ENCODE measurements around the gene NARF. TPM values are rescaled to one million over a fixed set of nuclear protein-coding genes. Genes with fewer than 3 reads are reported as not detected.
"Not testable (repeated sequence)": the region's sequence is repeated elsewhere in the genome, so short reads cannot be mapped to it uniquely, and the experiment has no call there.

Gene NARF
- total RNA-seq, 3 donors from 2014 or later = 31.9 to 59.5 (median 44.9) TPM

DNA sequence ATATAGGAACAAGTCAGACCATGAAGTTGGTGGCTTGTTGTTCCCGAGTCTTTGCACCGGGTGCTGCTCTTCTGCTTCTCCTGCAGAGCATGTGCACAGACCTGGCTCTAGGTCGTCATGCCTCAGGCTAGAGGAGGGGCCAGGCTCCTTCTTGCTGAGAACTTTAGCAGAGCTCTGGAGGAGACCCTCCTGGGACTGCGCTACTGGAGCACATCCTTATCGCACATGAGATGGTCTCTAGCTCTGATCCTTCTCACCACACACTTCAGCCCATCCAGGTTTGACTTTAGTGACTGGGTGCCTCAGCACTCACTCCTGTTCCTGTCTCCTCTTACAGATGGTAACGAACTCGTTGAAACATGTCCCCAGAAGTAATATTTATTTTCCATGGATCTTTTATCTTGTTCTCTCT lies 75.9 kb downstream of the NARF start:
- Histone ChIP-seq H3K4me3 (no peak overlapping the region), H3K36me3 (no peaks in the 10 kb centered on the region), H3K27me3 (no peaks in the 10 kb centered on the region), H3K4me1 (peaks cover 5 to 18% of the 10 kb centered on the region in 2 donors), H3K9me3 (no peaks in the 10 kb centered on the region), H3K27ac (peak overlapping the region; percentile 92 to 94)
- no peak for TF ChIP-seq POLR2AphosphoS5 (IDR thresholded peaks at IDR 0.05)
- TF ChIP-seq POLR2A (IDR thresholded peaks at IDR 0.05) = no peak
- TF ChIP-seq, protein P1, sequence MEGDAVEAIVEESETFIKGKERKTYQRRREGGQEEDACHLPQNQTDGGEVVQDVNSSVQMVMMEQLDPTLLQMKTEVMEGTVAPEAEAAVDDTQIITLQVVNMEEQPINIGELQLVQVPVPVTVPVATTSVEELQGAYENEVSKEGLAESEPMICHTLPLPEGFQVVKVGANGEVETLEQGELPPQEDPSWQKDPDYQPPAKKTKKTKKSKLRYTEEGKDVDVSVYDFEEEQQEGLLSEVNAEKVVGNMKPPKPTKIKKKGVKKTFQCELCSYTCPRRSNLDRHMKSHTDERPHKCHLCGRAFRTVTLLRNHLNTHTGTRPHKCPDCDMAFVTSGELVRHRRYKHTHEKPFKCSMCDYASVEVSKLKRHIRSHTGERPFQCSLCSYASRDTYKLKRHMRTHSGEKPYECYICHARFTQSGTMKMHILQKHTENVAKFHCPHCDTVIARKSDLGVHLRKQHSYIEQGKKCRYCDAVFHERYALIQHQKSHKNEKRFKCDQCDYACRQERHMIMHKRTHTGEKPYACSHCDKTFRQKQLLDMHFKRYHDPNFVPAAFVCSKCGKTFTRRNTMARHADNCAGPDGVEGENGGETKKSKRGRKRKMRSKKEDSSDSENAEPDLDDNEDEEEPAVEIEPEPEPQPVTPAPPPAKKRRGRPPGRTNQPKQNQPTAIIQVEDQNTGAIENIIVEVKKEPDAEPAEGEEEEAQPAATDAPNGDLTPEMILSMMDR (IDR thresholded peaks at IDR 0.05) = no peak
- intact Hi-C loops (cut with DNase I; ENCODE audit: low total_unique reads) = loop anchor here (5.0 kb wide), 1 partner anchor 1217 kb away; no protein-coding TSS in a partner anchor
- DNase-seq (ENCODE audit: low spot score in 2 of 2) = no peak

DNA sequence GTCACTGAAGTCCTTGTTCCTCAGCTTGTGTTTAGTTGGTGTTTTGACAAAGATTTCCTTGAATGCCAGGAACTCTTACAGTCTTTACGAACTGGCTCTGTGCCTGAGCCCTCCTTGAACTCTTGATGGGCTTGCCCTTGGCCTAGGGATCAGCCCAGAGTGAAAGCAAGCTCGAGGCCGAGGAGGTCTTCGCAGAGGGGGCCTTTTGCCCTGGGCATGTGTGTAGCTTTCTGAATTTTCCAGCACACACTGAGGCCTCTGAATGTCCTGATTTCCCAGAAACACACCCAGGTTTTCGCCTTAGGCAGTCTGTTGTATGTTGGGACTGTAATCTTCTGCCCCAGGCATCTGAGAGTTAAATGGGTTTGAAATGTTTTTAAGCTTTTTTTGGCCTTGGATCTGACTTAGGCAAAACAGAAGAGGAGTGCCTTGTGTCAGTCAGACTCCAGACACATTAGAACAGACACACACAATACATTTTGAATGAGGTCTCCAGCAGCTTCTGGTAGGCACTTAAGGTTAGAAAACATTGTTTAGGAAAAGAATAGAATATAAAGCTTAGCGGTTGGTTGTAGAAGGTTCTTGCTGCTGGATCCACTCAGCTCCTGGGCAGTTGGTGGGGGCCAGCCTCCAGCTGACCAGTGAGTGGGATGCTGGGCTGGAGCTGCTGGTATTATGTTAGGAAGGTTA lies 78.1 kb downstream of the NARF start:
- no peaks in the 10 kb centered on the region for H3K36me3 ChIP-seq
- no peaks in the 10 kb centered on the region for H3K27me3 ChIP-seq
- H3K9me3 ChIP-seq = no peaks in the 10 kb centered on the region
- H3K4me3 ChIP-seq = peak overlapping the region in 2 of 3 donors; percentile 8 to 43
- DNase-seq (ENCODE audit: low spot score in 2 of 2) = no peak
- TF ChIP-seq, protein P1 (IDR thresholded peaks at IDR 0.05) = no peak
- peak in 2 of 3 donors; percentile 5 to 28 for TF ChIP-seq POLR2AphosphoS5 (IDR thresholded peaks at IDR 0.05)
- intact Hi-C loops (cut with DNase I; ENCODE audit: low total_unique reads) = no loop called here
- peak overlapping the region; percentile 92 to 94 for H3K27ac ChIP-seq
- H3K4me1 ChIP-seq = peaks cover 5 to 12% of the 10 kb centered on the region in 2 donors

DNA sequence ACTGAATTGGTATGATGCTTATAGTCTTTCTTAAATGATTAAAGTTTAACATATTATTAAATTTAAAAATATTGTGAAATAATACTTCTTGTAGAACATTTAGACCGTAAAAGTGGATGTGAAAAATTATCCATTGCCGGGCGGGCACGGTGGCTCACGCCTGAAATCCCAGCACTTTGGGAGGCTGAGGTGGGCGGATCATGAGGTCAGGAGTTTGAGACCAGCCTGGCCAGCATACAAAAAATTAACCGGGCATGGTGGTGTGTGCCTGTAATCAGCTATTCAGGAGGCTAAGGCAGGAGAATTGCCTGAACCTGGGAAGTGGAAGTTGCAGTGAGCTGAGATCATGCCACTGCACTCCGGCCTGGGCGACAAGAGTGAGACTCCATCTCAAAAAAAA lies 78.7 kb downstream of the NARF start:
- Histone ChIP-seq H3K27ac (peak overlapping the region; percentile 92 to 94), H3K4me3 (peak overlapping the region in 1 of 3 donors; percentile 43), H3K4me1 (peaks cover 5 to 12% of the 10 kb centered on the region in 2 donors)
- H3K36me3 ChIP-seq; H3K9me3 ChIP-seq; intact Hi-C loops (cut with DNase I; ENCODE audit: low total_unique reads); DNase-seq (ENCODE audit: low spot score in 2 of 2); H3K27me3 ChIP-seq: not testable (repeated sequence)

DNA sequence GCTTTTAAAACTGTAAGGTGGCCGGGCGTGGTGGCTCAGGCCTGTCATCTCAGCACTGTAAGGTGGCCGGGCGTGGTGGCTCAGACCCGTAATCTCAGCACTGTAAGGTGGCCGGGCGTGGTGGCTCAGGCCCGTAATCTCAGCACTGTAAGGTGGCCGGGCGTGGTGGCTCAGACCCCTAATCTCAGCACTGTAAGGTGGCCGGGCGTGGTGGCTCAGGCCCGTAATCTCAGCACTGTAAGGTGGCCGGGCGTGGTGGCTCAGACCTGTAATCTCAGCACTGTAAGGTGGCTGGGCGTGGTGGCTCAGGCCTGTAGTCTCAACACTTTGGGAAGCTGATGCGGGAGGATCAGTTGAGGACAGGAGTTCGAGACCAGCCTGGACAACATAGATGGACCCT lies 80.5 kb downstream of the NARF start:
- Histone ChIP-seq H3K4me1 (peaks cover 5 to 12% of the 10 kb centered on the region in 2 donors), H3K27ac (peak overlapping the region; percentile 92 to 94)
- H3K36me3 ChIP-seq; H3K27me3 ChIP-seq; H3K9me3 ChIP-seq; H3K4me3 ChIP-seq; intact Hi-C loops (cut with DNase I; ENCODE audit: low total_unique reads); DNase-seq (ENCODE audit: low spot score in 2 of 2): not testable (repeated sequence)

Other genes with a start within 250 kb of the NARF start
- gene CCDC57, start 245.9 kb upstream of the NARF start, total RNA-seq = 10 to 100 TPM; 13.4 to 56.9 (median 52.8) TPM
- gene SLC16A3, start 229.7 kb upstream of the NARF start, total RNA-seq = 10 to 100 TPM; 10.2 to 22.6 (median 17.3) TPM
- 10 to 100 TPM; 50.7 to 85.9 (median 75.2) TPM for gene CSNK1D, start 185.0 kb upstream of the NARF start, total RNA-seq
- gene CD7, start 141.1 kb upstream of the NARF start, total RNA-seq = 1 to 10 TPM in 2 of 3 donors, not detected in 1; 1.3 to 1.8 TPM
- 10 to 100 TPM; 11.5 to 23.9 (median 16.2) TPM for gene SECTM1, start 125.0 kb upstream of the NARF start, total RNA-seq
- gene TEX19, start 99.5 kb upstream of the NARF start, total RNA-seq = not detected
- under 1 TPM in 1 of 3 donors, not detected in 2; 0.33 TPM for gene UTS2R, start 87.0 kb upstream of the NARF start, total RNA-seq
- 100 to 1,000 TPM in 1 of 3 donors, 10 to 100 TPM in 2; 48.2 to 157 (median 68.2) TPM for gene HEXD, start 40.4 kb upstream of the NARF start, total RNA-seq
- gene OGFOD3, start 40.2 kb upstream of the NARF start, total RNA-seq = 10 to 100 TPM; 26.3 to 32.8 (median 28.5) TPM
- 10 to 100 TPM; 54.7 to 71.4 (median 61.9) TPM for gene CYBC1, start 8.0 kb upstream of the NARF start, total RNA-seq
- 10 to 100 TPM; 25.0 to 48.6 (median 36.7) TPM for gene FOXK2, start 61.0 kb downstream of the NARF start, total RNA-seq
- 100 to 1,000 TPM in 1 of 3 donors, 10 to 100 TPM in 2; 74.2 to 118 (median 83.9) TPM for gene WDR45B, start 189.7 kb downstream of the NARF start, total RNA-seq
- gene RAB40B, start 240.0 kb downstream of the NARF start, total RNA-seq = 10 to 100 TPM in 2 of 3 donors, 1 to 10 TPM in 1; 8.8 to 25.6 (median 12.8) TPM

All from breast epithelium (tissue), 4 donors.